Fibroblast of lung (primary cell): Measurements from ENCODE around the gene NINJ2. TPM values are rescaled to one million over a fixed set of nuclear protein-coding genes. Genes with fewer than 3 reads are reported as not detected.

Experiments used
- DNase-seq, 2 donors: peaks; one replicate each; pipeline versions ENCODE4 v3.0.0 to v3.0.0-alpha.2; 2010; ENCODE audit warnings: low read depth in 2 of 2
- H2AFZ ChIP-seq: 2 replicates; pipeline ENCODE4 v1.5.1; 2012; ENCODE audit warnings: low read length, control low read depth, inconsistent platforms
- H3K27ac ChIP-seq: 2 replicates; pipeline ENCODE4 v1.5.1; 2011; ENCODE audit warnings: low read length, control low read depth; ENCODE audit not compliant: insufficient read depth
- H3K27me3 ChIP-seq: 2 replicates; pipeline ENCODE4 v1.5.1; 2011; ENCODE audit warnings: mild to moderate bottlenecking, low read length; ENCODE audit not compliant: control insufficient read depth, insufficient read depth
- H3K36me3 ChIP-seq: 2 replicates; pipeline ENCODE4 v1.5.1; 2011; ENCODE audit warnings: low read length; ENCODE audit not compliant: control insufficient read depth, insufficient read depth
- H3K4me1 ChIP-seq: 2 replicates; pipeline ENCODE4 v1.5.1; 2011; ENCODE audit warnings: low read length; ENCODE audit not compliant: control insufficient read depth, insufficient read depth; ENCODE audit errors: extremely low read depth
- H3K4me2 ChIP-seq: 2 replicates; pipeline ENCODE4 v1.5.1; 2011; ENCODE audit warnings: low read length, control low read depth; ENCODE audit not compliant: insufficient read depth; ENCODE audit errors: extremely low read depth
- H3K4me3 ChIP-seq, 4 experiments: fragments of 200-600 bp in 1 of 4; sonication (generic) in 1 of 4; replicated peaks in 1 of 4; 2 replicates each; pipeline ENCODE4 v1.5.1; 2011 to 2016; ENCODE audit warnings: low read length in 4 of 4, low read depth in 3 of 4, mild to moderate bottlenecking in 3 of 4, control low read depth in 2 of 4, inconsistent platforms in 1 of 4, mixed read lengths in 1 of 4; ENCODE audit not compliant: insufficient read depth in 1 of 4; ENCODE audit errors: control extremely low read depth in 1 of 4
- H3K79me2 ChIP-seq: 2 replicates; pipeline ENCODE4 v1.5.1; 2012; ENCODE audit warnings: mild to moderate bottlenecking, low read length, inconsistent platforms; ENCODE audit not compliant: control insufficient read depth, insufficient read depth
- H3K9ac ChIP-seq: 2 replicates; pipeline ENCODE4 v1.5.1; 2011; ENCODE audit warnings: mild to moderate bottlenecking, low read length, control low read depth; ENCODE audit not compliant: insufficient read depth
- H3K9me3 ChIP-seq: 2 replicates; pipeline ENCODE4 v1.5.1; 2012; ENCODE audit warnings: low read depth, low read length; ENCODE audit not compliant: control insufficient read depth, insufficient read depth
- H4K20me1 ChIP-seq: 2 replicates; pipeline ENCODE4 v1.5.1; 2011; ENCODE audit warnings: low read length; ENCODE audit not compliant: control insufficient read depth, insufficient read depth; ENCODE audit errors: extremely low read depth
- CTCF ChIP-seq, 2 donors: IDR thresholded peaks in 1 of 2; conservative IDR thresholded peaks in 1 of 2; 1 replicate in 1 of 2; 2 replicates in 1 of 2; pipeline ENCODE4 v1.5.1; 2011 to 2012; ENCODE audit warnings: low read length in 2 of 2, control low read depth in 1 of 2, inconsistent platforms in 1 of 2, low read depth in 1 of 2, mild to moderate bottlenecking in 1 of 2
- EZH2 ChIP-seq: IDR thresholded peaks from 2 replicates; pipeline ENCODE4 v1.5.1; 2012; ENCODE audit warnings: low read length, control low read depth, mild to moderate bottlenecking; ENCODE audit errors: missing control alignments
- polyA plus RNA-seq, 2 donors: library from polyadenylated mRNA; depleted of rRNA in 1 of 2; stranded (reverse) in 1 of 2; unstranded in 1 of 2; fragments of >200 nt; gene quantifications; 2 replicates each; pipeline ENCODE4 v1.2.1, GENCODE V29; 2011 to 2012; ENCODE audit warnings: missing spikeins in 1 of 2
- total RNA-seq: library from RNA; depleted of rRNA; stranded (reverse); fragments of >200 nt; gene quantifications from 2 replicates; pipeline ENCODE4 v1.2.1, GENCODE V29; 2014

Gene NINJ2
- total and polyA plus RNA-seq, 2 donors (not counting 1 experiment from before 2014, with no cell fraction given): 0.35 to 0.66 TPM

- Histone ChIP-seq H3K79me2 (no peaks in the 10 kb centered on the region), H3K4me1 (peaks cover 16% of the 10 kb centered on the region), H2AFZ (peak overlapping the region; percentile 89), H3K4me3 (peak overlapping the region; percentile 39 to 78 (median 70)), H3K9ac (peak overlapping the region; percentile 57), H3K27me3 (no peaks in the 10 kb centered on the region), H4K20me1 (no peaks in the 10 kb centered on the region), H3K9me3 (no peaks in the 10 kb centered on the region), H3K27ac (peak overlapping the region; percentile 67), H3K36me3 (no peaks in the 10 kb centered on the region), H3K4me2 (peak overlapping the region; percentile 82)
- peak; percentile 77 to 84 for DNase-seq
- TF ChIP-seq EZH2 (no peak), CTCF (conservative IDR thresholded peaks at IDR 0.05 in 1 of 2, IDR thresholded peaks at IDR 0.05 in 1 of 2; ENCODE audit: low read depth in 1 of 2, low read length in 2 of 2) (peak; percentile 71 to 74)
Observed at GRCh38 chr12:569803-570434, 93.3 kb downstream of the NINJ2 start.

GRCh38 chr12:569091-569676, 94.1 kb downstream of the NINJ2 start:
- peak overlapping the region; percentile 82 for H3K4me2 ChIP-seq
- peak overlapping the region in 1 of 4 experiments; percentile 78 for H3K4me3 ChIP-seq
- TF ChIP-seq EZH2 (no peak), CTCF (conservative IDR thresholded peaks at IDR 0.05 in 1 of 2, IDR thresholded peaks at IDR 0.05 in 1 of 2; ENCODE audit: low read depth in 1 of 2, low read length in 2 of 2) (no peak)
- H3K27ac ChIP-seq: no peak overlapping the region
- H3K4me1 ChIP-seq: peaks cover 16% of the 10 kb centered on the region
- H3K36me3 ChIP-seq: no peaks in the 10 kb centered on the region
- H3K9me3 ChIP-seq: no peaks in the 10 kb centered on the region
- H3K79me2 ChIP-seq: no peaks in the 10 kb centered on the region
- no peak overlapping the region for H3K9ac ChIP-seq
- no peak for DNase-seq
- H4K20me1 ChIP-seq: no peaks in the 10 kb centered on the region
- H3K27me3 ChIP-seq: no peaks in the 10 kb centered on the region
- H2AFZ ChIP-seq: peak overlapping the region; percentile 81

- H3K36me3 ChIP-seq: no peaks in the 10 kb centered on the region
- peaks cover 3% of the 10 kb centered on the region for H3K27me3 ChIP-seq
- H3K4me3 ChIP-seq: no peak overlapping the region
Observed at GRCh38 chr12:568486-568885, 94.8 kb downstream of the NINJ2 start.

More at GRCh38 chr12:568486-568885, 94.8 kb downstream of the NINJ2 start:
- Histone ChIP-seq H3K9me3 (no peaks in the 10 kb centered on the region), H3K27ac (no peak overlapping the region), H3K9ac (no peak overlapping the region), H3K4me2 (no peak overlapping the region), H3K4me1 (peaks cover 16% of the 10 kb centered on the region), H3K79me2 (no peaks in the 10 kb centered on the region), H4K20me1 (no peaks in the 10 kb centered on the region), H2AFZ (no peak overlapping the region)
- TF ChIP-seq CTCF (conservative IDR thresholded peaks at IDR 0.05 in 1 of 2, IDR thresholded peaks at IDR 0.05 in 1 of 2; ENCODE audit: low read depth in 1 of 2, low read length in 2 of 2): no peak
- no peak for DNase-seq
